GM18520 (cell line): ENCODE data around the gene PIP5KL1.

ENCODE experiments used
- ATAC-seq: cut with Tn5 transposase; IDR thresholded peaks from one replicate; pipeline ENCODE4 v1.9.1; 2021; ENCODE audit not compliant: unreplicated experiment

PIP5KL1 gene

GRCh38 chr9:127916720-127917581 is 13.6 kb downstream of the PIP5KL1 start, which contains the start of gene ST6GALNAC4:
TSS of gene ST6GALNAC4 (minus strand) at chr9:127917041. CDS start at chr9:127916419, 622 bp downstream.
- peak; percentile 58 for ATAC-seq

GRCh38 chr9:127915801-127916719 is 14.5 kb downstream of the PIP5KL1 start:
- no peak for ATAC-seq

DNA sequence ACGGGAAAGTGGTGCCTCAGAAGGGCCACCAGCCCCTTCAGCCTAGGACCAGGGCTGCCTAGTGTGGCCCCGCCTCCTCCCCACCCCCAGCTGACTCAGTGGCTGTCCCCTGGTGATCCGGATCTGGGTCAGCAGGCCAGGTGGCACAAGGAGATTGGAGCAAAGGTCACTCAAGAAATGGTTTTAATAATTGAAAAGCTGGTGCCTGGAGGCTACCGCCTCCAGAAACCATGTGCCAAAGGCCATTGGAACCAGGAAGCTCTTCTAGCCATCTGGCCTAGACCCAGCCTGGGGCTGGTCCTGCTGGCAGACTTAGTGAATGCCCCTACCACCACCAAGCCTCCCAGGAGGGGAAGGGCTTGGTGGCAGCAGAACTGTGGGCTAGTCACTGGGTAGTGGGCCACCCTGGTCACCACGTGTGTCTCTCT is 15.2 kb downstream of the PIP5KL1 start:
- no peak for ATAC-seq

DNA sequence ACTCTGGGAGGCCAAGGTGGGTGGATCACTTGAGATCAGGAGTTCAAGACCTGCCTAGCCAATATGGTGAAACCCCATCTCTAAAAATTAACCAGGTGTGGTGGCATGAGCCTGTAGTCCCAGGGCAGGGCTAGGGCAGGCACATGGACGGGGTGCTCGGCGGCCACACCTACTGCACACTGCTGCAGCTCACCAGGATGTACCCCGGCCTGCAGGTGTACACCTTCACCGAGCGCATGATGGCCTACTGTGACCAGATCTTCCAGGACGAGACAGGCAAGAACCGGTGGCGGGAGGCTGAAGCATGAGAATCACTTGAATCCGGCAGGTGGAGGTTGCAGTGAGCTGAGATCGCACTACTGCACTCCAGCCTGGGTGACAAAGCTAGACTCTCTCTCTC is 16.9 kb downstream of the PIP5KL1 start:
- ATAC-seq, result no peak

GRCh38 chr9:127912882-127913281 is 17.7 kb downstream of the PIP5KL1 start:
- no peak for ATAC-seq

- ATAC-seq, result no peak
Measured at GRCh38 chr9:127912296-127912695, 18.3 kb downstream of the PIP5KL1 start.

- ATAC-seq, result no peak
Measured at GRCh38 chr9:127910613-127911205, 19.9 kb downstream of the PIP5KL1 start.

DNA sequence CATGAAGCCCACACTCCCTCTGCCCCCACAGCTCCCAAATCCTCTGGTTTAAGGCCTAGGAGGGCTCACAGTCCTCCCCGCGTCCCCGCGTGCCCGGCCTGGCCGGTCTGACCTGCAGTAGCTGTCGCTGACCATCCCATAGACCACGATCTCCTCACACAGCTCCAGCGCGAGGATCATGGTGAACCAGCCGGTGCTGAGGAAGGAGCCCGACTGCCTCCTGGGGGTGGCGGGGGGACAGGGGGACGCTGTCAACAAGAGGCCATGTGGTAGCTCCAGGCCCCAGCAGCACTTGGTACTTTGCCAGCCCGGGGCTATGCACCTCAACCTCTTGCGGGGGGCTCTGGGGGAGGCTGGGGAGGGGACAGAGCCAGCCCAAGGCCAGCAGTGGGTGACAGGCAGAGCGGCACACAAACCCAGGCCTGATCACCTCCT is 20.7 kb downstream of the PIP5KL1 start:
- no peak for ATAC-seq

GRCh38 chr9:127908660-127908926 is 22.0 kb downstream of the PIP5KL1 start:
- no peak for ATAC-seq

DNA sequence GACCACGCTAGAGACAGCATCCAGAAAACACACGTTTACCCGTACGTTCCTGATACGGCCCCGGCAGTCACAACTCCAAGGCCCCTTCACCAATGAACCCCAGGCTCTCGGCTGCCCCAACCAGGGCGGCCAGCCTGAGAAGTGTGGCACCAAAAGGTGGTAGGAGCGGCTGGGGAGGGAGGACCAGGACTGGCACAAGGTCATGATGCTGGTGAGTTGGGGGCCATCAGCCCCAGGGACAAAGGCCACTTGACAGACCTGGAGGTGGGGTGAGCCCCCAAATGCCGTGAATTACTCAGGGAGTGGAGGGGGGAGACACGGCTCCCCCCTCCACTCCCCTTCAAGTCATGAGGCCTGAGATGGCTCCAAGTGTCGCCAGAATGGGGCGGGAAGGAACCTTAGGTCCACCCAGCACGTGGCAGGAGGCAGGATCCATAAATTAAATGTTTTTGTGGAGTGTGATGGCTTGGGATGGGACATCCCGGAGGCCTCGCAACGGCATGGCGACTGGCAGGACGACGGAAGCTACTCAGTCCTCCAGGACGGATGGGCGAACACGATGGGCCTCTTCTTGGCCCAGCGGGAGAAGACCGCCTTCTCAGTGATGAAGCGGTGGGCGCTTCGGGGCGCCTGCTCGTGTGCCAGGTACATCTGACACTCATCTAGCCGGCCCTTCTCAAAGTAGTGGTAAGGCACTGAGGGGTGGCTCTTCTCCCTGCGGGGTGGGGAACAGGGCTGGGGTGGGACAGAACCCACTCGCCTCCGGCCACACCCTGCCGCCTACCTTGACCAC is 22.5 kb downstream of the PIP5KL1 start:
- ATAC-seq, result no peak

DNA sequence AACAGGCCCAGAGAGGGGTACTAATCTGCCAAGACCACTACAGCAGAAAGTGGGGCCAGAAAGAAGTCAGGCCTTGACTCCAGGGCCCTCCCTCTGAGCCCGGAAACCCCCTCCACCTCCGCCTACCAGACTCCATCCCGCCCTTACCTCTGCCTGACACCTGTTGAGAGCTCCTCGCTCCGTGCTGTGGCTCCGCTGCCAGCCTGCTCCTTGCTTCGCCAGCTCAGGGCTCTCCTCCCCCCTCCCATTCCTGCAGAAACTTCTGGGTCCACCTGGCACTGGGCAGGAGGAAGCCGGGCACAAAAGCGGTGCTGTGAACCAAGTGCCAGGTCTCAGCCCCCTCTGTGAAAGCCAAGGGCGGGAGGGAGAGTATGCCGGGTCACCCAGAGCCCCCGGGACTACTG is 24.8 kb downstream of the PIP5KL1 start:
- no peak for ATAC-seq

- ATAC-seq, result no peak
Measured at GRCh38 chr9:127905004-127905728, 25.4 kb downstream of the PIP5KL1 start.

- ATAC-seq, result no peak
Measured at GRCh38 chr9:127904561-127905003, 26.0 kb downstream of the PIP5KL1 start.

GRCh38 chr9:127903557-127904475 is 26.8 kb downstream of the PIP5KL1 start:
- ATAC-seq, result no peak

DNA sequence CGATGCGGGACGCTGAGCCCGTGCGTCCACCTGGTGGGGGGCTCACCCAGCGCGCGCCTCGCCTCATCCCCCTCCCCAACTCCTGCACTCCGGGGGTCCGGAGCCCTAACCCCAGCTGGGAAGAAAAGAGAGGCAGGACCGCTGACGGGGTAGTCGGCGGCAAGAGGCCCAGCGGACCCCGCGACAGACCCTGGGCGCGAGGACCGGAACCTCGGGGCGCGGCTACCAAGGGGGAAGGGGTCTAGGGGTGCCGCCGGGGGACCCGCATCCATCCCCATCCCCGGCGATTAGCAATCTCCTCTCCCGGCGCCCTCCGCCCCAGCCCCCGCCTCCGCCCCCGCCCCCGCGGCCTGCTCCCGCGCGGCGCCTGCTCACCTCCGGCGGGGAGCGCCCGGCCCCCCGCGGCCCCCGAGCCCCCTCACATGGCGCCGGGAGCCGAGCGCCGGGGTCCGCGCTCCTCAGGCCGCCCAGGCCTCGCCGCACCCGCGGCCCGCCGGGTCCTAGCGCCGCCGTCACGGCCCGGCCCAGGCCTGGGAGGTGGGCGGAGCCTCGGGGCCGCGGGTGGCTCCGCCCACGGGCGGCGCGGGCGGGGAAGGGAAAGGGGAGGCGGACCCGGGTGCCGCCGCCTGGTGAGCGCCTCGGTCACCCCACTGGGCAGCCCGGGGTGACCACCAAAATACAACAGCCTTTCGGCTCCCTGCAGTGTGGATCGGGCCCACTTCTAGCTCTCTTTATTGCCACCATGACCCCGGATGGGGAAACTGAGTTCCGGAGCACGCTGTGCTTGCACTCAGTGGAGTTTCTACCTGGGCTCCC is 31.2 kb downstream of the PIP5KL1 start, which contains the start of gene ST6GALNAC6:
ST6GALNAC6 (minus strand) TSS at position 476 of the 816 bp plus-strand sequence. CDS start 1,622 bp downstream, outside the sequence.
- ATAC-seq, result peak; percentile 69

- no peak for ATAC-seq
Measured at GRCh38 chr9:127898433-127899127, 32.0 kb downstream of the PIP5KL1 start.

GRCh38 chr9:127897193-127897692 is 33.3 kb downstream of the PIP5KL1 start:
- no peak for ATAC-seq
